ENCODE data around the gene LCT.

Gene LCT

DNA sequence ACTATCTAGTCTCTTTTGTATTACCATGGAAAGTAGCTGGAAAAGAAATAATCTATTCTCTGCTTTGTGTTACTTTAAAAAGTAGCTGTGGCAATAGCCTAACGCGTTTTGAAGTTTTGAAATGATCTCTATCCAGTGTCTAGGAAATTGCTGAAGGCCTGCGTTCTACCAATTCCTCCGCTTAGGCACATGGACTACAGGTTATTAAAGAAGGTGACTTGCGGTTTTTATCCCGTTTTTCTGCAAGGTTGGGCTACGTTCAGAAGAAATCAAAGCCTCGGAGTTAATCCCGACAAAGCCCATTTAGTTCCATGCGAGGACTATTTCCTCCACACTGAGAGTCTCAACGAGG, 96.0 kb downstream of the LCT start:
- DNase-seq = no peak

- no peak for DNase-seq
Measured at GRCh38 chr2:135740206-135740605, 96.8 kb downstream of the LCT start.

Measured in CD4-positive, alpha-beta T cell treated with Interferon gamma for 1 hour (primary cell).